ENCODE data around the gene PRSS12.

Gene PRSS12

GRCh38 chr4:118367872-118368271 lies 15.1 kb upstream of the PRSS12 start:
- Histone ChIP-seq H3K9ac (no peak overlapping the region), H3K79me2 (no peaks in the 10 kb centered on the region), H3K27me3 (ENCODE audit: control insufficient read depth, insufficient read depth, low read length) (no peaks in the 10 kb centered on the region), H3K4me3 (ENCODE audit: low read depth, low read length) (no peak overlapping the region), H3K9me3 (ENCODE audit: control insufficient read depth, low read length) (no peaks in the 10 kb centered on the region), H2AFZ (no peak overlapping the region), H3K4me1 (no peaks in the 10 kb centered on the region), H3K4me2 (ENCODE audit: low read length) (no peak overlapping the region), H3K27ac (no peak overlapping the region), H3K36me3 (ENCODE audit: control insufficient read depth, insufficient read depth, low read length) (no peaks in the 10 kb centered on the region)
- no peak for TF ChIP-seq CTCF (IDR thresholded peaks at IDR 0.05)

- no peak overlapping the region for H3K27ac ChIP-seq
- H3K4me1 ChIP-seq: no peaks in the 10 kb centered on the region
- H3K79me2 ChIP-seq: no peaks in the 10 kb centered on the region
- H3K4me3 ChIP-seq (ENCODE audit: low read depth, low read length): no peak overlapping the region
- H3K4me2 ChIP-seq (ENCODE audit: low read length): no peak overlapping the region
- no peaks in the 10 kb centered on the region for H3K36me3 ChIP-seq (ENCODE audit: control insufficient read depth, insufficient read depth, low read length)
- TF ChIP-seq CTCF (IDR thresholded peaks at IDR 0.05): no peak
- H3K9me3 ChIP-seq (ENCODE audit: control insufficient read depth, low read length): no peaks in the 10 kb centered on the region
- no peak overlapping the region for H3K9ac ChIP-seq
- no peak overlapping the region for H2AFZ ChIP-seq
- no peaks in the 10 kb centered on the region for H3K27me3 ChIP-seq (ENCODE audit: control insufficient read depth, insufficient read depth, low read length)
These were observed 14.6 kb upstream of the PRSS12 start for GRCh38 chr4:118367361-118367760.

GRCh38 chr4:118363166-118363565 lies 10.4 kb upstream of the PRSS12 start:
- Histone ChIP-seq H3K4me3 (ENCODE audit: low read depth, low read length) (no peak overlapping the region), H3K36me3 (ENCODE audit: control insufficient read depth, insufficient read depth, low read length) (no peaks in the 10 kb centered on the region), H3K27me3 (ENCODE audit: control insufficient read depth, insufficient read depth, low read length) (no peaks in the 10 kb centered on the region), H3K9me3 (ENCODE audit: control insufficient read depth, low read length) (no peaks in the 10 kb centered on the region), H3K4me2 (ENCODE audit: low read length) (no peak overlapping the region), H3K79me2 (no peaks in the 10 kb centered on the region), H3K4me1 (no peaks in the 10 kb centered on the region), H2AFZ (no peak overlapping the region), H3K27ac (no peak overlapping the region), H3K9ac (no peak overlapping the region)
- no peak for TF ChIP-seq CTCF (IDR thresholded peaks at IDR 0.05)

- Histone ChIP-seq H3K27ac (no peak overlapping the region), H3K4me3 (ENCODE audit: low read depth, low read length) (no peak overlapping the region), H3K4me1 (no peaks in the 10 kb centered on the region), H3K79me2 (no peaks in the 10 kb centered on the region), H3K9me3 (ENCODE audit: control insufficient read depth, low read length) (no peaks in the 10 kb centered on the region), H3K9ac (no peak overlapping the region), H3K36me3 (ENCODE audit: control insufficient read depth, insufficient read depth, low read length) (no peaks in the 10 kb centered on the region), H2AFZ (no peak overlapping the region), H3K4me2 (ENCODE audit: low read length) (no peak overlapping the region), H3K27me3 (ENCODE audit: control insufficient read depth, insufficient read depth, low read length) (no peaks in the 10 kb centered on the region)
- TF ChIP-seq CTCF (IDR thresholded peaks at IDR 0.05): no peak
These were observed 8.4 kb upstream of the PRSS12 start for GRCh38 chr4:118361192-118361591.

GRCh38 chr4:118360106-118360505 lies 7.3 kb upstream of the PRSS12 start:
- H3K27ac ChIP-seq: no peak overlapping the region

More at GRCh38 chr4:118360106-118360505, 7.3 kb upstream of the PRSS12 start:
- H3K36me3 ChIP-seq (ENCODE audit: control insufficient read depth, insufficient read depth, low read length): no peaks in the 10 kb centered on the region
- TF ChIP-seq CTCF (IDR thresholded peaks at IDR 0.05): no peak
- H2AFZ ChIP-seq: no peak overlapping the region
- no peaks in the 10 kb centered on the region for H3K27me3 ChIP-seq (ENCODE audit: control insufficient read depth, insufficient read depth, low read length)
- no peak overlapping the region for H3K4me3 ChIP-seq (ENCODE audit: low read depth, low read length)
- H3K4me1 ChIP-seq: no peaks in the 10 kb centered on the region
- no peak overlapping the region for H3K4me2 ChIP-seq (ENCODE audit: low read length)
- no peak overlapping the region for H3K9ac ChIP-seq
- no peaks in the 10 kb centered on the region for H3K79me2 ChIP-seq
- no peaks in the 10 kb centered on the region for H3K9me3 ChIP-seq (ENCODE audit: control insufficient read depth, low read length)
